Activated naive CD4-positive, alpha-beta T cell treated with anti-CD3 and anti-CD28 coated beads, Interleukin-2, amount 50 U/mL, for 72 hours (primary cell): ENCODE results near the gene ZNF302. TPM values are rescaled to one million over a fixed set of nuclear protein-coding genes. Genes with fewer than 3 reads are reported as not detected.
"Not testable (repeated sequence)": the region's sequence is repeated elsewhere in the genome, so short reads cannot be mapped to it uniquely, and the experiment has no call there.

ENCODE experiments used
- ATAC-seq, 2 donors: fragments of 150-1000 bp; cut with Tn5 transposase; 2 replicates each; pipeline ENCODE4 v1.10.0; 2021; ENCODE audit warnings: mild to moderate bottlenecking in 2 of 2, moderate library complexity in 2 of 2
- DNase-seq, 2 donors: peaks; one replicate each; pipeline ENCODE4 v3.0.0; 2021 to 2022; ENCODE audit warnings: low spot score in 2 of 2
- H3K27ac Mint-ChIP-seq, 2 donors: one replicate each; pipeline ENCODE4 v1.8.0; 2022; ENCODE audit warnings: mild to moderate bottlenecking in 2 of 2, mixed read lengths in 2 of 2
- H3K36me3 Mint-ChIP-seq, 2 donors: one replicate each; pipeline ENCODE4 v1.8.0; 2022; ENCODE audit warnings: mixed read lengths in 2 of 2
- H3K9me3 Mint-ChIP-seq, 2 donors: one replicate each; pipeline ENCODE4 v1.8.0; 2022; ENCODE audit warnings: mixed read lengths in 2 of 2
- total RNA-seq, 2 donors: library from RNA; stranded (reverse); gene quantifications; one replicate each; pipeline ENCODE4 v1.2.3, GENCODE V29; 2022

The ZNF302 gene
- 10 to 100 TPM in 1 of 2 donors, 1 to 10 TPM in 1; 9.2 to 15.3 TPM for total RNA-seq

GRCh38 chr19:34677386-34678084 lies at the start of gene ZNF302:
TSS of gene ZNF302 (plus strand) at chr19:34677678. CDS start at chr19:34678805, 1,127 bp downstream.
- peaks cover 9 to 24% of the 10 kb centered on the region in 2 donors for H3K9me3 Mint-ChIP-seq
- H3K27ac Mint-ChIP-seq = peak within 1 kb of the TSS; percentile 98
- ATAC-seq = peak; percentile 88 to 92
- DNase-seq = peak; percentile 89 to 97
- H3K36me3 Mint-ChIP-seq = peaks cover 52 to 59% of the 10 kb centered on the region in 2 donors

GRCh38 chr19:34633802-34634201 lies 43.7 kb upstream of the ZNF302 start:
- ATAC-seq = no peak
- Mint-ChIP-seq H3K9me3 (peaks cover 11 to 23% of the 10 kb centered on the region in 2 donors), H3K36me3 (peaks cover 17 to 23% of the 10 kb centered on the region in 2 donors), H3K27ac (no peak overlapping the region)
- DNase-seq = no peak

- peaks cover 11 to 17% of the 10 kb centered on the region in 2 donors for H3K36me3 Mint-ChIP-seq
- H3K9me3 Mint-ChIP-seq = peaks cover 11 to 16% of the 10 kb centered on the region in 2 donors
- ATAC-seq (peak; percentile 53 to 64), DNase-seq (peak in 1 of 2 donors; percentile 66)
- no peak overlapping the region for H3K27ac Mint-ChIP-seq
Measured at GRCh38 chr19:34639491-34640085, 37.9 kb upstream of the ZNF302 start.

- Mint-ChIP-seq H3K9me3 (no peaks in the 10 kb centered on the region), H3K36me3 (no peaks in the 10 kb centered on the region), H3K27ac (no peak overlapping the region)
- ATAC-seq = no peak
- no peak for DNase-seq
Measured at GRCh38 chr19:34642241-34642640, 35.2 kb upstream of the ZNF302 start.

DNA sequence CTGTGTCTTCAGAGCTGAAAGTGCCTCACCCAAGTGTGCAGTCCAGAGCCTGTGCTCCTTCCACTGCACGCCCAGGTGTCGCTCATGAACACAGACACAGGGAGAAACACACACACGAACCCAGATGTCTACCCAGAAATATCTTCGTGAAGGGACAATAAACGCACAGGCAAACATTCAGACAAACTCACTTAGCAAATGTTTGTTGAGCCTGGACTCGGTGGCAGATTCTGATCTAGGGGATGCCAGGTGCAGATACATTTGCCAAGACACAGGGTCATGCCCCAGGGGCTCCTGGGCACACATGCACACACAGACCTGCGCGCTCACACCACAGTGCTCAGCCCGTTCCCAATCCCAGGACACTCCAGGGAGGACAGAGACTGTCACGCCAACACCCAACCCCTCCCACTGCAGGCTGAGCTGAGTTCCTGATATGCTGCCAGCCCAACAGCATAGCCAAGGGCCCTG lies 32.5 kb upstream of the ZNF302 start:
- Mint-ChIP-seq H3K9me3 (no peaks in the 10 kb centered on the region), H3K27ac (no peak overlapping the region), H3K36me3 (no peaks in the 10 kb centered on the region)
- no peak for DNase-seq
- ATAC-seq = no peak

- H3K9me3 Mint-ChIP-seq = no peaks in the 10 kb centered on the region
- ATAC-seq = no peak
- no peaks in the 10 kb centered on the region for H3K36me3 Mint-ChIP-seq
- H3K27ac Mint-ChIP-seq = no peak overlapping the region
- no peak for DNase-seq
Measured at GRCh38 chr19:34645551-34645950, 31.9 kb upstream of the ZNF302 start.

GRCh38 chr19:34649886-34650543 lies 27.5 kb upstream of the ZNF302 start:
- no peak for ATAC-seq
- Mint-ChIP-seq H3K36me3 (peaks cover 0 to 5% of the 10 kb centered on the region in 2 donors), H3K9me3 (no peaks in the 10 kb centered on the region), H3K27ac (peak overlapping the region in 1 of 2 donors; percentile 55)
- no peak for DNase-seq

DNA sequence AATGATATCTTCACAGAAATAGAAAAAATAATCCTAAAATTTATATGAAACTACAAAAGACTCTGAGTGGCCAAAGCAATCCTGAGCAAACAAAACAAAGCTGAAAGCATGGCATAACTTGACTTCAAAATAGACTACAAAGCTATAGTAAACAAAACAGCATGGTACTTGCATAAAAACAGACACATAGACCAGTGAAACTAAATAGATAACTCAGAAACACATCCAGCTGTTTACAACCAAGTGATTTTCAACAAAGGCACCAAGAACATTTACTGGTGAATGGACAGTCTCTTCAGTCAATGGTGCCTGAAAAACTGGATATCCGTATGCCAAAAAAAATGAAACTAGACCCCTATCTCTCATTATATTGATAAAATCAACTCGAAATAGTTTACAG lies 25.7 kb upstream of the ZNF302 start:
- Mint-ChIP-seq H3K27ac (no peak overlapping the region), H3K36me3 (peaks cover 0 to 11% of the 10 kb centered on the region in 2 donors), H3K9me3 (no peaks in the 10 kb centered on the region)
- ATAC-seq (no peak), DNase-seq (no peak)

DNA sequence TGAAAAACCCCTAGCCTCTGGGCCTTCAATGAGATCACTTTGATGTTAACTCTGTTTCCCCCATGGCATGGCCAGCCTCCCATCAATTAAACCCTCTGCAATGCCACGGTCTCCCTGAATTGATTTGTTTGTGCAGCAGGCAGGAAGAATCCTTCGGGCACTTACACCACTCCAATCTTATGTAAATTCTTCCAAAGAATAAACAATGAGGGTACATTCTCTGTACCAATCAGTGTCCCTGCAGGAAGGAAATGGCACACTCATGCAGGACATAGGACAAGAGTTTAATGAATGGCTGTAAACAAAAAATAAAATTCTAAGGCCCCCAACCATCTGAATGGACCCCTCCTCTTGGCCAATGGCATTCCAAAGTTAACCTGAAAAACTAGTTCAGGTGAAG lies 22.7 kb upstream of the ZNF302 start:
- no peak overlapping the region for H3K27ac Mint-ChIP-seq
- peaks cover 3 to 19% of the 10 kb centered on the region in 2 donors for H3K9me3 Mint-ChIP-seq
- no peak for DNase-seq
- ATAC-seq = no peak
- peaks cover 14 to 19% of the 10 kb centered on the region in 2 donors for H3K36me3 Mint-ChIP-seq

DNA sequence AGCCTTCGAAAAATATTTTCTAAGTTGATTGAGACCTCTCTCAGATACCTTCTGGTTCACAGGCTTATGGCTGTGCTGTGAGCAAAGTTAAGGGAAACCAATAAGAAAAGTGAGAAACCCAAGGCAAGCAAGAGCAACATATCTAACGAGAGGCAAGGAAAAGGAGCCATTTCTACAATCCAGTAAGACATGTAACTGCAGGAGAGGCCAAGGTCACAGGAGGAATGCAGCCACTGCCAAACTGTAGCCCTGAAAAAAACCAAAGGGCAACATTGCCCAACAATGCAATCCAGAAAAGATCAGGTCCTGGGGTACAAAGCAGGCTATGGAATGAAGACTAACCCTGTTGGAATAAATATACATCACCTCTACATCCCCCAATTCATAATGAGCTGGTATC lies 21.8 kb upstream of the ZNF302 start:
- Mint-ChIP-seq H3K27ac (no peak overlapping the region), H3K36me3 (peaks cover 14 to 19% of the 10 kb centered on the region in 2 donors), H3K9me3 (peaks cover 3 to 19% of the 10 kb centered on the region in 2 donors)
- no peak for DNase-seq
- ATAC-seq = no peak

- ATAC-seq (no peak), DNase-seq (no peak)
- Mint-ChIP-seq H3K9me3 (peaks cover 3 to 23% of the 10 kb centered on the region in 2 donors), H3K36me3 (peaks cover 7 to 14% of the 10 kb centered on the region in 2 donors), H3K27ac (no peak overlapping the region)
Measured at GRCh38 chr19:34661357-34661756, 16.1 kb upstream of the ZNF302 start.

DNA sequence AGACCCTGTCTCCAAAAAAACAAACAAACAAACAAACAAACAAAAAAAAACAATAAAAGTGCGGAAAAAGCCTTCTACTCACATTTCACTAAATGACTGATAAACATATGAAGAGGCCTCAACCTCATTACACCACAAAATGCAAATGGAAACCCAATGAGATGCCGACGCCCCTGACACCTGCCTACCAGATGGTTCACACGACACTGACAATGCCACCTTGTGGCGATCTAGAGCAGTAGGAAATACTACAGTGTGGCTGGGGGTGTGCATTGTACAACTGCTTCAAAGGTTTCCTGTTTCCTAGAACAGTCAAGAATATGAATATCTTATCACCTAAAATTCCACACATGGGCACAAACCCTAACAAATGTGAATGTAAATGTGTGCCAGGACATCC lies 14.6 kb upstream of the ZNF302 start:
- no peak for DNase-seq
- Mint-ChIP-seq H3K27ac (no peak overlapping the region), H3K9me3 (peaks cover 1 to 18% of the 10 kb centered on the region in 2 donors), H3K36me3 (peaks cover 3 to 10% of the 10 kb centered on the region in 2 donors)
- ATAC-seq = peak; percentile 83 to 84

GRCh38 chr19:34664168-34664567 lies 13.3 kb upstream of the ZNF302 start:
- H3K36me3 Mint-ChIP-seq = no peaks in the 10 kb centered on the region
- H3K27ac Mint-ChIP-seq = no peak overlapping the region
- ATAC-seq (no peak), DNase-seq (no peak)
- H3K9me3 Mint-ChIP-seq = peaks cover 0 to 6% of the 10 kb centered on the region in 2 donors

DNA sequence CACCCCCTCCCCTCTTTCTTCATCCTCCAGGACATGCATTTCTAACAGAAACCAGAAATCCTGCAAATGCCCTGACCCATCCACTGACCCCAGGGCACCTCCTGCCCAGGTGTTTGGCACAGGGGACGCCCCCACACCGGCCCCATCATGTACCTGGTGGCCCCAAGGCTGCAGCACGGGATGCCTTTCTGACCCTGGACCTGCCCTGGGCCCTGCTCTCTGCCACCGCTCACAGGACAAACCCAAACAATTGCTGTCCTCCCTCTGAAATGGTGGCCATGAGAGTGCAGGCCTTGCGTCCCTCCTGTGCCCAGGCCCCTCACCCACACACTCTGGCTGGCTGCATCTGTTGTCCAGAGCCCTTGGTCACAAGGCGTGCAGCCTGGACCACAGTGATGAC lies 12.6 kb upstream of the ZNF302 start:
- DNase-seq = no peak
- Mint-ChIP-seq H3K9me3 (peaks cover 0 to 4% of the 10 kb centered on the region in 2 donors), H3K36me3 (no peaks in the 10 kb centered on the region), H3K27ac (no peak overlapping the region)
- no peak for ATAC-seq

DNA sequence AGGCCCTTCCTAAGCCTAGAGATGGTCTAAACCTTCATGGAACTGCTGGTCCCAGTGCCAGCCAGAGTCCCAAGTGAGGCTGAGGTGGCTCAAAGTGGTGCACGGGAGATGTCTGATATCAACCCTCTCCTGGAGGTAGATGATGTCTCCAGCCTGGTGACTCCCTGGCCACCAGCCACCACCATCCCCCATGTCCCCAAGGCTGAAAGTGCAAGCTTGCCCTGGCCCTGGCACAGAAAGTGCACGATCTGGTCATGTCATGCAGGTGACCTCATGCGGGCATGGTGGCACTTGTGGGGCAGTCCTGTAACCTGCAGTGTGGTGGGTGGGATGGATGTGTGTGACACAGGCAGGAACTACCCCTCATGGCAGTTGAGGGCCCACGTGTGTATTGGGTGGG lies 12.2 kb upstream of the ZNF302 start:
- ATAC-seq, DNase-seq, H3K27ac Mint-ChIP-seq, H3K9me3 Mint-ChIP-seq, H3K36me3 Mint-ChIP-seq: not testable (repeated sequence)

- Mint-ChIP-seq H3K9me3 (peaks cover 0 to 4% of the 10 kb centered on the region in 2 donors), H3K27ac (peak overlapping the region in 1 of 2 donors; percentile 47), H3K36me3 (no peaks in the 10 kb centered on the region)
- DNase-seq (no peak), ATAC-seq (no peak)
Measured at GRCh38 chr19:34666200-34666957, 11.1 kb upstream of the ZNF302 start.

GRCh38 chr19:34666958-34667265 lies 10.6 kb upstream of the ZNF302 start:
- ATAC-seq (no peak), DNase-seq (no peak)
- Mint-ChIP-seq H3K9me3 (peaks cover 0 to 4% of the 10 kb centered on the region in 2 donors), H3K36me3 (no peaks in the 10 kb centered on the region), H3K27ac (peak overlapping the region; percentile 44 to 47)
